Transverse colon (tissue), 4 donors: ENCODE measurements around the gene FANCL. TPM values are rescaled to one million over a fixed set of nuclear protein-coding genes. Genes with fewer than 3 reads are reported as not detected.

Experiments
- DNase-seq: peaks from one replicate; pipeline ENCODE4 v3.0.0-alpha.2; 2019
- H3K27ac ChIP-seq, 4 donors: fragments of 200-600 bp; sonication (generic); 2 replicates each; pipeline ENCODE4 v1.5.1; 2016 to 2018; ENCODE audit warnings: inconsistent platforms in 4 of 4
- H3K27me3 ChIP-seq: fragments of 200-600 bp; sonication (generic); 2 replicates; pipeline ENCODE4 v1.5.1; 2017; ENCODE audit warnings: inconsistent platforms
- H3K36me3 ChIP-seq, 4 donors: fragments of 200-600 bp; sonication (generic); 2 replicates each; pipeline ENCODE4 v1.5.1; 2017 to 2019; ENCODE audit warnings: inconsistent platforms in 4 of 4
- H3K4me1 ChIP-seq, 4 donors: fragments of 200-600 bp; sonication (generic); 2 replicates each; pipeline ENCODE4 v1.5.1; 2017 to 2020; ENCODE audit warnings: inconsistent platforms in 4 of 4
- H3K4me3 ChIP-seq, 4 donors: fragments of 200-600 bp; sonication (generic); 1 replicate in 1 of 4; 2 replicates in 3 of 4; pipeline versions ENCODE4 v1.5.1 to v1.6.1; 2017 to 2019; ENCODE audit warnings: inconsistent platforms in 4 of 4
- H3K9me3 ChIP-seq, 2 donors: fragments of 200-600 bp; sonication (generic); 2 replicates each; pipeline ENCODE4 v1.5.1; 2017 to 2019; ENCODE audit warnings: inconsistent platforms in 2 of 2
- CTCF ChIP-seq, 5 experiments: fragments of 200-600 bp in 3 of 5; fragments of 450-650 bp in 2 of 5; sonication (generic) in 3 of 5; IDR thresholded peaks; 1 replicate in 2 of 5; 2 replicates in 3 of 5; pipeline ENCODE4 v1.5.1; 2016 to 2017; ENCODE audit warnings: antibody characterized with exemption in 5 of 5, inconsistent platforms in 3 of 5, mild to moderate bottlenecking in 2 of 5, moderate library complexity in 1 of 5
- EP300 ChIP-seq: sonication (generic); formaldehyde crosslinking; IDR thresholded peaks from one replicate; pipeline ENCODE4 v1.6.1; 2017; ENCODE audit warnings: antibody characterized with exemption, low read depth
- POLR2A ChIP-seq: fragments of 450-650 bp; IDR thresholded peaks from one replicate; pipeline ENCODE4 v1.6.1; 2016; ENCODE audit warnings: antibody characterized with exemption, mild to moderate bottlenecking, moderate library complexity
- POLR2AphosphoS5 ChIP-seq, 3 donors: sonication (generic); formaldehyde crosslinking; IDR thresholded peaks; one replicate each; pipeline ENCODE4 v1.6.1; 2016; ENCODE audit warnings: antibody characterized with exemption in 3 of 3
- WGBS, 2 donors: methylation state at CpG; one replicate each; pipeline ENCODE4 v1.1.5; 2018; ENCODE audit warnings: low coverage in 1 of 2; 5-methylcytosine and 5-hydroxymethylcytosine counted together
- in situ Hi-C, 4 donors: fragments of 200-750 bp; cut with MboI; loops; one replicate each; pipeline versions ENCODE4 v1.15.0 to v1.15.1; 2017; ENCODE audit warnings: low sequenced_read_pairs in 3 of 4, low pct_ligation_motif_present in 1 of 4, low pct_unique_long_range_greater_than_20kb in 1 of 4
- intact Hi-C: fragments of 100-400 bp; cut with DNase I; formaldehyde crosslinking; loops from one replicate; pipeline ENCODE4 v1.15.1; 2023; ENCODE audit warnings: low total_unique reads
- total RNA-seq, 4 donors: library from RNA; depleted of rRNA; stranded (reverse); fragments of >200 nt; gene quantifications; one replicate each; pipeline ENCODE4 v1.1.0, GENCODE V29; 2016

FANCL gene
- total RNA-seq, 4 donors from 2014 or later: 11.2 to 33.4 (median 25.6) TPM

DNA sequence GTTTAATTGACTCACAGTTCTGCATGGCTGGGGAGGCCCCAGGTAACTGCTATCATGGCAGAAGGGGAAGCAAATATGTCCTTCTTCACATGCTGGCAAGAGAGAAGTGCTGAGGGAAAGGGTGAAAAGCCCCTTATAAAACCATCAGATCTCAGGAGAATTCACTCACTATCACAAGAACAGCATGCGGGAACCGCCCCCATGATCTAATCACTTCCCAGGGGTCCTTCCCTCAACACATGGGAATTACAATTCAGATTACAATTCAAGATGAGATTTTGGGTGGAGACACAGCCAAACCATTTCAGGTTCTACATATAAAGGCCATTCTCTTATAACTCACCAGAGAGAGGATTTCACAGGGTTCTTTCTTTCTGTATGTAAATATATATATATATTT is 131.6 kb downstream of the FANCL start:
- H3K36me3 ChIP-seq: no peaks in the 10 kb centered on the region
- 92 to 100% methylated on average over 2 of the region's 2 CpGs for WGBS, 2 donors
- no peak overlapping the region for H3K4me3 ChIP-seq
- DNase-seq: no peak
- peaks cover 0 to 14% (median 2%) of the 10 kb centered on the region in 4 donors for H3K4me1 ChIP-seq
- TF ChIP-seq CTCF (IDR thresholded peaks at IDR 0.05): no peak
- no peak for TF ChIP-seq POLR2A
- TF ChIP-seq POLR2AphosphoS5 (IDR thresholded peaks at IDR 0.05): no peak
- no peak for TF ChIP-seq EP300
- in situ Hi-C loops (no loop called here), intact Hi-C loops (no loop called here)
- H3K27me3 ChIP-seq: no peaks in the 10 kb centered on the region
- no peak overlapping the region for H3K27ac ChIP-seq
- no peaks in the 10 kb centered on the region for H3K9me3 ChIP-seq

Other genes starting within 250 kb of the FANCL start
- gene VRK2, start 194.5 kb downstream of the FANCL start, total RNA-seq: 10 to 100 TPM in 3 of 4 donors, 1 to 10 TPM in 1; 7.1 to 24.3 (median 15.1) TPM